Effector memory CD4-positive, alpha-beta T cell (primary cell): ENCODE results near the gene ITSN2.
"Not testable (repeated sequence)": the region's sequence is repeated elsewhere in the genome, so short reads cannot be mapped to it uniquely, and the experiment has no call there.

Experiments used
- DNase-seq, 3 donors: peaks; one replicate each; pipeline ENCODE4 v3.0.0-alpha.2; 2020
- H3K27ac ChIP-seq: 2 replicates; pipeline ENCODE4 v1.7.0; 2013; ENCODE audit warnings: mild to moderate bottlenecking, low read length, moderate library complexity; ENCODE audit not compliant: insufficient read depth, poor library complexity, severe bottlenecking
- H3K27me3 ChIP-seq: replicated peaks from 2 replicates; pipeline ENCODE4 v1.7.0; 2013; ENCODE audit warnings: mild to moderate bottlenecking, low read length; ENCODE audit not compliant: insufficient read depth, control insufficient read depth, poor library complexity, severe bottlenecking
- H3K36me3 ChIP-seq: 2 replicates; pipeline ENCODE4 v1.7.0; 2013; ENCODE audit warnings: mild to moderate bottlenecking, low read length, moderate library complexity; ENCODE audit not compliant: control insufficient read depth, insufficient read depth
- H3K4me1 ChIP-seq: 2 replicates; pipeline ENCODE4 v1.7.0; 2013; ENCODE audit warnings: low read length, mild to moderate bottlenecking; ENCODE audit not compliant: control insufficient read depth, insufficient read depth, poor library complexity, severe bottlenecking
- H3K4me3 ChIP-seq: 2 replicates; pipeline ENCODE4 v1.7.0; 2013; ENCODE audit warnings: low read length, low read depth, mild to moderate bottlenecking; ENCODE audit not compliant: insufficient read depth, poor library complexity, severe bottlenecking
- H3K9me3 ChIP-seq: 2 replicates; pipeline ENCODE4 v1.7.0; 2013; ENCODE audit warnings: mild to moderate bottlenecking, low read length, moderate library complexity; ENCODE audit not compliant: control insufficient read depth

Gene ITSN2

GRCh38 chr2:24363301-24363700 lies 3.0 kb upstream of the ITSN2 start:
- Histone ChIP-seq H3K9me3 (no peaks in the 10 kb centered on the region), H3K27me3 (no peaks in the 10 kb centered on the region), H3K4me1 (peaks cover 14% of the 10 kb centered on the region), H3K4me3 (no peak overlapping the region), H3K36me3 (peaks cover 4% of the 10 kb centered on the region), H3K27ac (no peak overlapping the region)
- no peak for DNase-seq

GRCh38 chr2:24362253-24362652 lies 1.9 kb upstream of the ITSN2 start:
- no peaks in the 10 kb centered on the region for H3K9me3 ChIP-seq
- H3K36me3 ChIP-seq, result peaks cover 4% of the 10 kb centered on the region
- H3K27me3 ChIP-seq, result no peaks in the 10 kb centered on the region
- H3K4me3 ChIP-seq, result no peak overlapping the region
- DNase-seq, result no peak
- peaks cover 17% of the 10 kb centered on the region for H3K4me1 ChIP-seq
- H3K27ac ChIP-seq, result no peak overlapping the region

- Histone ChIP-seq H3K27ac (peak overlapping the region; percentile 95), H3K9me3 (no peaks in the 10 kb centered on the region), H3K27me3 (no peaks in the 10 kb centered on the region), H3K4me1 (peaks cover 17% of the 10 kb centered on the region), H3K4me3 (peak overlapping the region; percentile 97), H3K36me3 (peaks cover 4% of the 10 kb centered on the region)
- no peak for DNase-seq
These were observed 611 bp upstream of the ITSN2 start for GRCh38 chr2:24360963-24361330.

DNA sequence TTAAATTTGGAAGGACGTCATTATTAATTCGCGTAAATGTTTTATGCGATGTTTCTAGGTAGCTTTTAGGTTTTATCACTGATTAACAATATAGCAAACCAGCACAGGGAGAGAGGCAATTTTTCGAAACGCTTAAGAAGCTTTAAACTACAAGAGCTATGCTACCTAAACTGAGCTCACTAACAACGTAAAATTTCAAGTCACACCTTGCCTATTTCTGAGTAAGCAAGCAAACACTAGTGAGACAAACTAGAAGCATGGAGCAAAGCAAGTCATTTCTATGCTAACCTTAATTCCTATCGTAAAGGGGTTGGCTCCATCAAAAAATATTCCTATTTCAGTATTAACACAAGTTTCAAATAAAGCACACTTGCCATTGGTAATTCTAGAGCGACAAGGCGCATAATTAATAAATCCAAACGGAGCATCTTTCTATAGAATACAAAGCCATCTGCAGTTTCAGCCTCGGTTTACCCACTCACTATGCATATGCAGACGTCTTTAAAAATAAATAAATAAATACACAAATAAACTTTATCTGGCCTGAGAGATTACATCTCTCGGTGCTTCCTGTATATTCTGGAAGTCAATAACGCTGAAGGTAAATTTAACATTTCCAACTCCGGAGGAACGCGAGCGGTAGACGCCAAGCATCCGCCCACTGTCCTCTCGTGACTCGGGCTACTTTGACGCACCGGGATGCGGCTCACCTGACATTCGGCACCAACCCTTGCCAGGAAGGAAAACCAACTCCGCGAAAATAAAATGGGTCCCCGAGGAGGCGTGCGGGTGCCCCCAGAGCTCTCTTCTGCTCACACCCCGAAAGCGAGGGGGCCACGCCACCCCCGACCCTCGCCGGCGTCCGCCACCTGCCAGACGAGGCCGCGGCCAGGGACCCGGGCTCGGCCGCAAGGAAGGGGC lies 947 bp downstream of the ITSN2 start:
- Histone ChIP-seq H3K27me3 (no peaks in the 10 kb centered on the region), H3K4me3 (peak overlapping the region; percentile 97), H3K4me1 (peaks cover 22% of the 10 kb centered on the region), H3K27ac (peak overlapping the region; percentile 95), H3K36me3 (peaks cover 4% of the 10 kb centered on the region), H3K9me3 (no peaks in the 10 kb centered on the region)
- peak; percentile 46 to 49 (median 48) for DNase-seq

- not testable (repeated sequence) for H3K9me3 ChIP-seq, H3K27me3 ChIP-seq, H3K27ac ChIP-seq, H3K36me3 ChIP-seq, DNase-seq, H3K4me3 ChIP-seq
- H3K4me1 ChIP-seq, result peaks cover 22% of the 10 kb centered on the region
These were observed 2.6 kb downstream of the ITSN2 start for GRCh38 chr2:24357767-24358166.

GRCh38 chr2:24357115-24357514 lies 3.2 kb downstream of the ITSN2 start:
- H3K27ac ChIP-seq, H3K36me3 ChIP-seq, H3K27me3 ChIP-seq, H3K9me3 ChIP-seq, DNase-seq, H3K4me3 ChIP-seq: not testable (repeated sequence)
- peaks cover 22% of the 10 kb centered on the region for H3K4me1 ChIP-seq

- H3K4me3 ChIP-seq, result no peak overlapping the region
- no peak overlapping the region for H3K27ac ChIP-seq
- peaks cover 2% of the 10 kb centered on the region for H3K36me3 ChIP-seq
- H3K9me3 ChIP-seq, result no peaks in the 10 kb centered on the region
- no peaks in the 10 kb centered on the region for H3K27me3 ChIP-seq
- peaks cover 17% of the 10 kb centered on the region for H3K4me1 ChIP-seq
- DNase-seq, result no peak
These were observed 5.4 kb downstream of the ITSN2 start for GRCh38 chr2:24354957-24355356.

DNA sequence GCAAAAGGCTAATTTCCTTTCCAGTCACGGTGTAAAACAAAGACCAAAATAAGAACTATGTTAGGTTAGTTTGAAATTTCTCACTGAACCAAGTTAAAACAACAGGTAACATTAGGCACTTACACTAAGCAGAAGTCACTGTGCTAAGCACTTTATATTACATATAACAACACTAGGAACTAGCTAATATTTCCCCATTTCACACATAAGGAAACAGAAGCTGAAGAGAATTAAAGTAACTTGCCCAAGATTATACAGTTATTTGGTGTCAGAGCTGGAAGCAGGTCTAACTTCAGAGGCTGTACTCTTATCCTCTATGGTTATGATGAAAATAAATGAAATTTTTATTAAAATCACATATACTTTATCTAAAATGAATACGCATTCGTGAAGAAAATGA lies 5.9 kb downstream of the ITSN2 start:
- Histone ChIP-seq H3K27ac (no peak overlapping the region), H3K4me3 (no peak overlapping the region), H3K9me3 (no peaks in the 10 kb centered on the region), H3K36me3 (no peaks in the 10 kb centered on the region), H3K27me3 (no peaks in the 10 kb centered on the region), H3K4me1 (peaks cover 17% of the 10 kb centered on the region)
- DNase-seq, result no peak

DNA sequence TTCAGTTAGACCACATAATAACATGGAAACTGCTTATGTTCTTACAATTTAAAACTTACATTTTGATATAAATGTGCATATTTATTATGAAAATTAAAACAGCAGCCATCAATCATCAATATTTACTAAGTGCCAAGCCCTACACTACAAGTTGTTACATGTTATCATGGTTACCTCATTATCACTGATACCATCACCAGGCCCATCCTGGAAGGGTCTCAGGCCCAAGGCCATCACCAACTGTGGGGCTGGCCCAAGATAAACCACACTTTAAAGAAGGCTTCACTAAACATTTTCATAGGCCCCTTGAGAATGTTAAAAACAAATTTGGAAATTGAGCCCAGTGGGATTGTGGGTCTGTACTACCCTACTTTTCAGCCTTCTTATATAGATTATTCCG lies 6.4 kb downstream of the ITSN2 start:
- H3K27ac ChIP-seq, result no peak overlapping the region
- no peaks in the 10 kb centered on the region for H3K27me3 ChIP-seq
- no peak overlapping the region for H3K4me3 ChIP-seq
- H3K9me3 ChIP-seq, result no peaks in the 10 kb centered on the region
- H3K4me1 ChIP-seq, result peaks cover 13% of the 10 kb centered on the region
- H3K36me3 ChIP-seq, result no peaks in the 10 kb centered on the region
- no peak for DNase-seq

DNA sequence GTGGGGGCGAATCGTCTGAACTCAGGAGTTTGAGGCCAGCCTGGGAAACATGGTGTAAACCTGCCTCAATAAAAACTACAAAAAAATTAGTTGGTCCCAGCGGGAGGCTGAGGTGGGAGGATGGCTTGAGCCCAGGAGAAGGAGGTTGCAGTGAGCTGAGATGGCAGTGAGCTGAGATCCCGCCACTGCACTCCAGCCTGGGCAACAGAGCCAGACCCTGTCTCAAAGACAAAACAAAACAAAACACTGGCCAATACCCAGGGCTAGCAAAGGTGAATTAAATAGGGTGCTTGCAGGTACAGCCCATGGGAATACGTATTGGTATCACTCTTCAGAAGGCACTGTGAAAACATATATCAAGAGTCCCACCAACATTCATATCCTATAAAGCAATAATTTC lies 7.0 kb downstream of the ITSN2 start:
- no peak overlapping the region for H3K27ac ChIP-seq
- DNase-seq, result no peak
- no peak overlapping the region for H3K4me3 ChIP-seq
- H3K4me1 ChIP-seq, result peaks cover 8% of the 10 kb centered on the region
- H3K27me3 ChIP-seq, result no peaks in the 10 kb centered on the region
- H3K9me3 ChIP-seq, result no peaks in the 10 kb centered on the region
- no peaks in the 10 kb centered on the region for H3K36me3 ChIP-seq
